Measurements from ENCODE around the gene CCR5.
"Not testable (repeated sequence)": the region's sequence is repeated elsewhere in the genome, so short reads cannot be mapped to it uniquely, and the experiment has no call there.

The CCR5 gene

DNA sequence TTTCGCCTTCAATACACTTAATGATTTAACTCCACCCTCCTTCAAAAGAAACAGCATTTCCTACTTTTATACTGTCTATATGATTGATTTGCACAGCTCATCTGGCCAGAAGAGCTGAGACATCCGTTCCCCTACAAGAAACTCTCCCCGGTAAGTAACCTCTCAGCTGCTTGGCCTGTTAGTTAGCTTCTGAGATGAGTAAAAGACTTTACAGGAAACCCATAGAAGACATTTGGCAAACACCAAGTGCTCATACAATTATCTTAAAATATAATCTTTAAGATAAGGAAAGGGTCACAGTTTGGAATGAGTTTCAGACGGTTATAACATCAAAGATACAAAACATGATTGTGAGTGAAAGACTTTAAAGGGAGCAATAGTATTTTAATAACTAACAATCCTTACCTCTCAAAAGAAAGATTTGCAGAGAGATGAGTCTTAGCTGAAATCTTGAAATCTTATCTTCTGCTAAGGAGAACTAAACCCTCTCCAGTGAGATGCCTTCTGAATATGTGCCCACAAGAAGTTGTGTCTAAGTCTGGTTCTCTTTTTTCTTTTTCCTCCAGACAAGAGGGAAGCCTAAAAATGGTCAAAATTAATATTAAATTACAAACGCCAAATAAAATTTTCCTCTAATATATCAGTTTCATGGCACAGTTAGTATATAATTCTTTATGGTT is at the start of gene CCR5:
Gene CCR5, plus strand, starts transcription at position 108 of the 680 bp plus-strand sequence. CDS start 1,957 bp downstream, outside the sequence.
- DNase-seq: no peak

DNA sequence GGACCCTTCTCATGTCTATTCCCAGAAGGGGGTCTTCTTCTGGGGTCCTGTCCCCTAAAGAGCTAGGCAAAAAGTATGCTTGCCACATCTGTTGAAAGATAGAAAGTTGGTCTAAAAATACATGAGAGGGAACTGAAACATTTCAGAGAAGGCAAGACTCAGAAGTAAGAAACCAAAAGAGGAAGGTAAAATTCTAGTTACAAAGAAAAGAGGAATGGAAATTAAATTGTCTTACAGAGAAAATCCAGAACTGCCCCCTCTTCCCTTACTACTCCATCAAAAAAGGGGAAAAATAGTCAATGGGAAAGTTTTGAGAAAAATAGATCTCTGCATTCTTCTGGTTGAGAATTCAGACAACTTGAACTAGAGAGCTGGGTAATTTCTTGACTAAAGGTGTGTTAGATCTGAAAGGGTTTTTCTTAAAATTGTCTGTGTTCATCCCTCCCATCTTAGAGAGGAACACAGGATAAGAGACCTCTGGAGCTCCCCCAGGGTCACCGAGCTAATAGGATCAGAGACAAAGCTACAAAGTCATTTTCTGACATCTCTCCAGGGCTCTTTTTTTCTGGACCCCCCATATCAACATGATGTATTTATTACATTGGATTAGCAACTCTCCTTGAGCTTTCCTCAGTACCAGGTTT is 49.2 kb upstream of the CCR5 start:
- no peak for DNase-seq

DNA sequence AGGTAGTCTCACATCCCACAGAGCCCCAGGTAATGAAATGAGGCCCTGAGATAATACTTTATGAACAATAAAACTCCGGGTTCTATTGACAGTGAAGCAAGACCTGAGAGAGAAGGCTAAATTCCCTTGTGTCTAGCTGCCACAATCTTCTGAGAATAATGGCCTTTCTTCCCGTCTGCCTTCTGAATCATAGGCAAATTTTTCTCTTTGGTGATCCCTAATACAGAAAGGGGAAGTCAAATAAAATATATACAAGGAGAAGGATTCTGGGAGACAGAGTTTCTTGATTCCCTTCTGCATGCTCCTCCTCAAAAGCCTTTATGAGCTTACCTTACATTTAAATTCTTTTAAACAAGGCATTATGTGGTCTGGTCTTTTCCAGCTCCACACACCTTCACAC is 46.7 kb upstream of the CCR5 start:
- no peak for DNase-seq

DNA sequence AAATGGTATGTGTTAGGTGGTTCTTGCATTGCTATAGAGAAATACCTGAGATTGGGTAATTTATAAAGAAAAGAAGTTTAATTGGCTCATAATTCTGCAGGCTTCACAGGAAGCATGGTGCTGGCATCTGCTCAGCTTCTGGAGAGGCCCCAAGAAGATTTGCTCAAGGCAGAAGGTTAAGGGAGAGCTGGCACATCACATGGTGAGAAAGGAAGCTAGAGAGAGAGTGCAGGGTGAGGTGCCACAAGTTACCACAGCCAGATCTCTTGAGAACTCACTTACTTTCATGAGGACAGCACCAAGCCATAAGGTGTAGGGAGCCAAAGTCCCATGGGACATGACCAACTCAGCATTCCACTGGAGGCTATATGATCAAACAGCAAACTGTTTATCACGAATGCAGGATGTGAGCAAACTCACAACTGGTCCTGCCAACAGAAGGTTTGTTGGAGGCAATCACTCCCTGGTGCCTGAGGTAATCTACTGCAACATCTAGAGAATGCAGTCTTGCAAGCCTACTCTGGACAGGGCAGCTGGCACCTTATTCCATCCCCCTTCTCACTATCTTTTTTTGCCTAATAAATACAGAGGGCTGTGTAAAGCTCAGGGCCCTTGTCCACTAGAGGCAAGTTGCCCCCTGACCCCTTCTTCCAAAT is 45.0 kb upstream of the CCR5 start:
- DNase-seq: no peak

DNA sequence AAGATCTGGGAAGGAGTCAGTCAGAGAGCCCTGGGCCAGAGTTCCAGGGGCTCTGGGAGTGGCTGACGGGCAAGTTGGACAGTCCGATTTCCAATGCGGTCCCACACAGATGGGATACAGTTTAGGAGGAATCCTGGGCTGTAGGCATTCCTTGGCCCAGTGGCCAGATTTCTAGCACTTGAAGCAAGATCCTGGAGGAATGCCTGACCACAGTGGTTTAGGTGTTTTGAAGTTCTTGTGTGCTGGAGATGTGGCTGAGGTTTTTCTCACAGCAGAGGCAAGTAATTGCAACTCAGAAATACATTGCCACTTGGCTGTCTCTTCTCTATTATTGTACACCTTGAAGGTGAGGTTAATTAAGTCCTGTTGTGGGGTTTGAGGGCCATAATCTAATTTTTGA is 40.1 kb upstream of the CCR5 start:
- DNase-seq: not testable (repeated sequence)

DNA sequence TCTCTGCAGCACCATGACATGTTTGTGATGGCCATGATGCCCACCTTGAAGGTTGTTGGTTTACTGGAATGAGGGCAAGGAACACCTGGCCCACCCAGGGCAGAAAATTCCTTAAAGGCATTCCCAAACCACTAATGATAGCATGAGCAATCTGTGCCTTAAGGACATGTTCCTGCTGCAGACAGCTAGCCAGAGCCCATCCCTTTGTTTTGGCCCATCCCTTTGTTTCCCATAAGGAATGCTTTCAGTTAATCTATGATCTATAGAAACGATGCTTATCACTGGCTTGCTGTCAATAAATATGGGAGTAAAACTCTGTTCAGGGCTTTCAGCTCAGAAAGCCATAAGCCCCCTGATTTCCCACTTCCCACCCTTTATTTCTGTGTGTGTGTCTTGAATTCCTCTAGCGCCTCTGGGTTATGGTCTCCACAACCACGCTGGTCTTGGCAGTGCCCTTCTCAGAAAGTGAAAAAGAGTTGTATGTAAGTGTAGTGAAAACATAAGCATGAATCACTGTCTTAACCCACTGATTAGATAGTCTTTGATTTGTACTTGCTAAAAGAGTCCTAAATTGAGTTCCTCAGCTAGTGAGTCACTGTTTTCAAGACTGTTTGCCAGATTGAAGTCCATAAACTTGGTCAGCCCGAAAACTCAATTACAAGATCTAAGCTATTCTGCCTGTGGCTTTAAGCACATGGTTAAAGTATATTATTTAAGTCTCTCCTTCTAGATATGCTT is 35.8 kb upstream of the CCR5 start:
- DNase-seq: no peak

DNA sequence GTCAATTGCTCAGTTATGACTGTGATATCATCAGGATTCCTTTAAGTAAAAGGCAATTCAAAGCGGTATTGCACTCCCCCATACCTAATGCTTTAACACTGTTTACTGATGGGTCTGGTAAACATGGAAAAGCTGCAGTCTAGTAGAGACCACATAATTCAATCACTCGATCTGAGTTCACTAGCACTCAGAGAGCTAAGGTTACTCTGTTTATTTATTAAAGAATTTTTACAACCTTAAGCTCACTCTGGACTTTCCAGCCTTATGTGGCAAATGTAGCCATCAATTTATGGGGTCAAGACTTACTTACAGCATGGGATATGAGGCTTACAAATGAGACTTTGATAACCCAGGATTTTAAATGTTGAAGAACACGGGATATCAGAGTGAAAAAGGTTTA is 35.2 kb upstream of the CCR5 start:
- DNase-seq: no peak

DNA sequence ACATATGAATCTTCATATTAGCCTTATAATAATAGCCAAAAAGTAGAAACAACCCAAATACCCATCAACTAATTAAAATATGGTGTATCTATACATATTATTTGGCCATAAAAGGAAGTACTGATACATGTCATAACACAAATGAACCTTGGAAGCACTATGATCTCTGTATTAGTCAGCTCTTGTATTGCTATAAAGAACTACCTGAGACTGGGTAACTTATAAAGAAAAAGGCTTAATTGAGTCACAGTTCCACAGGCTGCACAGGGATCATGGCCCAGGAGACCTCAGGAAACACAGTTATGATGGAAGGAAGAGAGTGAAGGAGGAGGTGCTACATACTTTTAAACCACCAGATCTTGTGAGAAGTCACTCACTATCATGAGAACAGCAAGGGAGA is 32.8 kb upstream of the CCR5 start:
- no peak for DNase-seq

DNA sequence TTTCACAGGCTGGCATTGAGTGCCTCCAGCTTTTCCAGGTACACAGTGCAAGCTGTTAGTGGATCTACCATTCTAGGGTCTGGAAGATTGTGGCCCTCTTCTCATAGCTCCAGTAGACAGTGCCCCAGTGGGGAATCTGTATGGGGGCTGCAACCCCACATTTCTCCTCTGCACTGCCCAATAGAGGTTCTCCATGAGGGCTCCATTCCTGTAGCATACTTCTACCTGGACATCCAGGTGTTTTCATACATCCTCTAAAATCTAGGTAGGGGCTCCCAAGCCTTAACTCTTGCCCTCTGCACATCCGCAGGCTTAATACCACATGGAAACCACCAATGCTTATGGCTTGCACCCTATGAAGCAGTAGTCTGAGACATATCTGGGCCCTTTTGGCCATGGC is 31.9 kb upstream of the CCR5 start:
- no peak for DNase-seq

DNA sequence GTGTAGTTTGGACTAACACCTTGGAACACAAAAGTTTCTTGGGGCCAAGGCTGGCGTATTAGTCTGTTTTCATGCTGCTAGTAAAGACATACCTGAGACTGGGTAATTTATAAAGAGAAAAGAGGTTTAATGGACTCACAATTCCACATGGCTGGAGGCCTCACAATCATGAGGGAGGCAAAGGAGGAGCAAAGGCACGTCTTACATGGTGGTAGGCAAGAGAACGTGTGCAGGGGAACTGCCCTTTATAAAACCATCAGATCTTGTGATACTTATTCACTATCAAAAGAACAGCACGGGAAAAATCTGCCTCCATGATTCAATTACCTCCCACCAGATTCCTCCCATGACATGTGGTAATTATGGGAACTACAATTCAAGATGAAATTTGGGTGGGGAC is 26.3 kb upstream of the CCR5 start:
- no peak for DNase-seq

DNA sequence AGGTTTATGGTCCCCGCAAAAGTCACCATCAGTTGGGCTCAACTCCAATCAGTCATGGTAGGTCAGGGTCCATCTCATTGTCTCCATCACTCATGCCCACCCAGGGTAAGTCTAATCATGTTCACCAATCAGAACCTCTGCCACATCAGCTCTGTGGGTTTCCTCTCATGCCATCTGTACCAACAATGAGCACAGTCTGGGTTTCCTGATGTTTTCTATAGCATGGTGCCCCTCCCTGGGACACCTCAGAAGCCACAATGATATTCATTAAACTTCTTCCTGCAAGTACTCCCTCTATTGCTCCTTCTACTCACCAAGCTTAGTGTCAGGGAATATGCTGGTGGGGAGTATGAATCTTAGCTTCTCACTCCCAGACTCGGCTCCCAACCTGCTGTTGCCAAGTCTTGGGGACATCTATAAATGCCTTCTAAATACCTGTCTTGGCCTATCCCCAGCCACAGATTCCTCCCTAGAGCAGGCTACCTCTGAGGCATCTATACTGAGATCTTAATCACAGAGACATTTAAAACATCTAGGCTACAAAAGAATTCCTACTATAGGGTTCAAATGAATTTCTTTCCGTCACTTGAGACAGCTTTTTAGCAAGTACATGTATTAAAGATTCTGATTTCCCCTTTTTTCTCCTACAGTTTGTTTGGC is 21.8 kb upstream of the CCR5 start:
- no peak for DNase-seq

DNA sequence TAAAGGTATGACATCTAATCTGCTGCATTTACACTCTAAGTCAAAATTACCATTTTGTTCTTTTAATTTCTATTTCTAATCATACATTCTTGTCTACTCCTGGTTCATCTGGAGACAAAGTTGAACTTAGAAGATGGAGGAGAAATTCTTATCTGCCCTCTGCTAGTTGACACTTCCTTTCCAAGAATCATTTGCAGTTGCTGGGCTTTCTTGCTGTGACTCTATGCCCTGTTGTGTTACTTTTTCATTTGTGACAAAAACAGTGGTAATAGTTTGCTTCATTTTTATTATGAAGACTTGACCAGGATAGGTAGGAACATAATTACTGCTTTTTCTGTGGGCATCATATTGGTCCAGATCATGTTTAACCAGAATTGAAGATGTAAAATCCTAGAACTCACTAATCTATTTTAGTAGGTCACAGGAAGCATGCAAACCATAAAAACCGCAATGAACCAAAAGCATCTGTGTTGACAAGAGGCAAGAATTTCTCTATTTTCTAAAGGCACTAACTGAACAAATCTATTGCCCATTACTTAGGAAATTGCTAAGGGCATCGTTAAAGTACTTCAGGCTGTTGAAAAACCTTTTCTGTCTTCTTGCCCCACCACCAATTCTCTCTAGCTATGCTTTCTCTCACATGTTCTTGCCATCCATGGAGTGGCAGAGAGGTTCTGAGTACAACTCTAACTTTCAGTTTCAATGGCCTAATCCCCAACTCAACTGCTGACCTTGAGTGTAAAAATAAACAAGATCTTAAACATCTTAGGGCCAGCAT is 21.1 kb upstream of the CCR5 start:
- no peak for DNase-seq

DNA sequence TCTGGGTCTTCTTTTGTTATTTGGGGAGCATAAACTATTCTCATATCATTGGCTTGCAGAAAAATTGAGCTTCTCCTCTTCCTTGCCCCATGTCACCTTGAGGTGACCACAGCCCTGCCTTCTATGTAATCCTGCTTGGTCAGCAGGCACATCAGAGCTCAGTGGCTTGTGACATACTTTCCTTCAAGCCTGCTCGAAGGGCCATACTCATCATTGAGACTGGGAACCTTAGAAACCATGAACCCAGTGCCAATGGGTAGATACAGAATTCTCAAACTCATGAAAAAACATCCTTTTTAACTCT is 20.5 kb upstream of the CCR5 start:
- no peak for DNase-seq

DNA sequence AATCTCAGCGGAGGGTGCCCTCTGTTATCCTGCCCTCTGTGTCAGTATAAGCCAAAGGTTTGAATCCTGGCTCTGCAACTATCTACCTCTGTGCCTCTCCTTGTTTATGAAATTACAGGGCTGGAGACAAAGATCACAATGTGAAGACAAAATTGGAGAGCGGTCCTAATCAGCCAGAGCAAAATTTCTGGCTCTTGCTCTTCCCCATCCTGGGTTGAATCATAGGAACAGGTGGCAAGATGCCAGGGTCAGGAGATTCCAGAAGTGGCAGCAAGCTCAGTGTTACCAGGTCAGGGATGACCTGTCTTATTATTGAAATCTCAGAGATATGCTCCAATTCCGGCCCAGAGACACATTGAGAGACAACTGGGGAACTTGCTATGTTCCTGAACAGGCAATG is 19.1 kb upstream of the CCR5 start:
- no peak for DNase-seq

DNA sequence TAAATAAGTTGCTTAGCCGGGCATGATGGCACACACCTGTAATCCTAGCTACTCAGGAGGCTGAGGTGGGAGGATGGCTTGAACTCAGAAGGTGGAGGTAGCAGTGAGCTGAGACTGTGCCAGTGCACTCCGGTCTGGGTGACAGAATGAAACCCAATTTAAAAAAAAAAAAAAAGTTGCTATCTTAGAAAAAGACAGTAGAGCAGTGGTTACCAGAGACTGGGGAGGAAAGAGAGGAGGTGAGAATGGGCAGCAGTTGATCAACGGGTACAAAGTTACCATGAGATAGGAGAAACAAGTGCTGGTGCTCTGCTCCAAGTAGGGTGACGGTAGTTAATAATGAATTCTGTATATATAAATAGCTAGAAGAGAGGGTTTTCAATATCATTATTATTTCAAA is 17.7 kb upstream of the CCR5 start:
- no peak for DNase-seq

DNA sequence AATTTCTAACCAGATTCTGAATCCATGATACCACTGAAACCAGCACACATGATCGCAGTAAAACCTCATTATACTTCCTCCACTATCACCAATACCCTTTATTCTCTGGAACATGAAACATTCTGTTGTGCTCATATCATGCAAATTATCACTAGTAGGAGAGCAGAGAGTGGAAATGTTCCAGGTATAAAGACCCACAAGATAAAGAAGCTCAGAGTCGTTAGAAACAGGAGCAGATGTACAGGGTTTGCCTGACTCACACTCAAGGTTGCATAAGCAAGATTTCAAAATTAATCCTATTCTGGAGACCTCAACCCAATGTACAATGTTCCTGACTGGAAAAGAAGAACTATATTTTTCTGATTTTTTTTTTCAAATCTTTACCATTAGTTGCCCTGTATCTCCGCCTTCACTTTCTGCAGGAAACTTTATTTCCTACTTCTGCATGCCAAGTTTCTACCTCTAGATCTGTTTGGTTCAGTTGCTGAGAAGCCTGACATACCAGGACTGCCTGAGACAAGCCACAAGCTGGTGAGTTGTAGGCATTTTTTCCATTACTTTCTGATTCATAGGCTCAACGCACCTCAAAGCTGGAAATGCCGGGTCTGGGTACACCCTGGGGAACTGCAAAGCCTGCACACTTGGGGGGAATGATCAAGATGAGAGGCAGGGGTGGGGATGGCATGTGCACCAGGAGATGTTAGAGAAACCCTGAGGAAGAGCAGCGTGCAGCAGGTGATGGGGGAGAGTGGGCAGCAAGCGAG is 16.9 kb upstream of the CCR5 start, which contains the start of gene CCR2:
Gene CCR2, plus strand, starts transcription at position 465 of the 764 bp plus-strand sequence. CDS start 3,417 bp downstream, outside the sequence.
- DNase-seq: no peak

DNA sequence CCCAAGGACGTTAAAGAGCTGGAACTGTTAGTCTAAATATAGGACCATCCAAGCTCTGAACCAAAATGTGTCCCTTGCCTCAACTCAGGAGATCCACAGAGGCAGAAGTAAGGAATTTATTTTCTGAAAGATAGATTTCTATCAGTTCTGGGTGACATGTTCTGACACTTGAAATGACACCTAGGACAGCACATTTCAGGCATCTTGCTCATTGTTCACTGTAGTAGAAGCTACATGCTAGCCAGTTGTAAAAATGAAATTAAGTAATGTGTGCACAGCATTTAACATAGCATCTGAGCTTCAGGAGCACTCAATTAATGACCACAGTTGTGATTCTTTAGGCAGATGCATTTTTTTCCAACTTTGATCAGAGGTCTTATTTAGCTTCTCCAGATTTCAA is 16.3 kb upstream of the CCR5 start:
- DNase-seq: no peak

DNA sequence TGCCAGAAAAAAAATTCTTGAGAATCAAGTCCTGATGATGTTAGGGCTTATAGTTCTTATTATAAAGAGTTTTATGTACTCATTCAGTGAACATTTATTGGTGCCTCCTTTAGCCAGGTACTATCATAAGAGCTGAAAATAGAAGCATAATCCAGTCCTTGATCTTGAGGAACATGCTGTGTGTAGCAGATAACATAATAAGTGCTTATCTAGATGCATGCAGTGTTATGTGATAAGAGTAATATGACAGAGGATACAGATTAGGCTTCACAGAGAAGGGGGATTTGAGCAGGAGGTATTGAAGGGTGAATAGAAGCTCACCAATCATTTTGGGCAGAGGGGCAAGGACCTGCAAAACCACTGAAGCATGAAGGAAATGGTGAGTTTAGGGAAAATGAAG is 15.8 kb upstream of the CCR5 start:
- DNase-seq: no peak

DNA sequence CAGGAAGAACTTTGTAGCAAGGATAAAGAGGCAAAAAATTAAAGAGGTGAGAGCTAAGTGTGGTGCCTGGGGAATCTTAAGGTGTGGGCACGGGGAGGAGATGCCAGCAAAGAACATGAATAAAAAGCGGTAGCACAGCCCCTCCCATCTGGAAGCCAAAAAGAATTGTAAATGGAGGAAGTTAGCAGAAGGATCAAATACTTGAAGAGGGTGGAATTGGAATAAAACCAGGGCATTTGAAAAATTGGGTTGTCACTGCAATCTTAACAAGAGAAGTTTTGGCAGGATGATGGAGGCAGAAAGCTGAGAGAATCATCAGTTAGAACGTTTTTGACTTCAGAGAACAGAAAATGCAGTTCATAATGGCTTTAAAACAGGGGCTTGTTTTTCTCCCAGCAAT is 14.5 kb upstream of the CCR5 start:
- no peak for DNase-seq

DNA sequence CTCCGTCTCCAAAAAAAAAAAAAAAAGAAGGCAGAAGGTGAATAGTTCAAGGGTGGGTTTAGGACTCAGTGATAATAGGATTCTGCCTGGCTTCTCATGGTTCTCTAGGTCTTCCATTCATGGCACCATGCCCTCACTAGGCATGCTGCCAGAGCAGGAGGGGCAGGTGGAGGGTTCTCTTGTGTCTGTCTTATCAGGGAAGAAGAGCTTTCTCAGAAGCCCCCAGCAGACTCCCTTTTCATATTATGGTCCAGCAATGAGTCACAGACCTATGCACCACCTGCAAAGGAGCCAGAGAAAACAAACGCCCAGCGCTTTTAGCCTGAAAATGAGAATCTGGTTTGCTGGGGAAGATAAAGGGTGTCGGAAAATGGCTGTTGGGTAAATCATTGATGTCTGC is 13.8 kb upstream of the CCR5 start:
- no peak for DNase-seq

DNA sequence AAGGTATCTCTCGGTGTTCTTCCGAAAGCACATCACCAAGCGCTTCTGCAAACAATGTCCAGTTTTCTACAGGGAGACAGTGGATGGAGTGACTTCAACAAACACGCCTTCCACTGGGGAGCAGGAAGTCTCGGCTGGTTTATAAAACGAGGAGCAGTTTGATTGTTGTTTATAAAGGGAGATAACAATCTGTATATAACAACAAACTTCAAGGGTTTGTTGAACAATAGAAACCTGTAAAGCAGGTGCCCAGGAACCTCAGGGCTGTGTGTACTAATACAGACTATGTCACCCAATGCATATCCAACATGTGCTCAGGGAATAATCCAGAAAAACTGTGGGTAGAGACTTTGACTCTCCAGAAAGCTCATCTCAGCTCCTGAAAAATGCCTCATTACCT is 12.3 kb upstream of the CCR5 start:
- no peak for DNase-seq

Measured in NK-92 treated with Interleukin-12 subunit alpha and Interleukin-12 subunit beta, amount 100 ng/mL, for 24 hours (cell line).